ENCODE measurements around the gene PDZD2. TPM values are rescaled to one million over a fixed set of nuclear protein-coding genes. Genes with fewer than 3 reads are reported as not detected.
A peak's percentile ranks its signal among the peaks of the same experiment; 100 is the strongest.

PDZD2 gene
- total RNA-seq, 3 donors from 2014 or later (not counting 1 experiment from before 2014, with no cell fraction given): 0.50 to 1.3 (median 0.66) TPM

DNA sequence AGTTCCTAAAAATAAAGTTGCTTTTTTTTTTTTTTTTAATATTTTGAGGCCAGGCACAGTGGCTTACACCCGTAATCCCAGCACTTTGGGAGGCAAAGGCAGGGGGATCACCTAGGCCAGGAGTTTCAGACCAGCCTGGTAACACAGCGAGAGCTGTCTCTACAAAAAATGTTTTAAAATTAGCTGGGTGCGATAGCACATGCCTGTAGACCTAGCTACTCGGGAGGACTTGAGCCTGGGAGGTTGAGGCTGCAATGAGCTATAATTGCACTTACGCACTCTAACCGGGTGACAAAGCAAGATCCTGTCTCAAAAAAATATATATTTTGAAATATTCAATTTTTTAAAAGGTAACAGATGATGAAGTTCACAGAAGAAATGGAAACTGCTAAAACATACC, 512.3 kb downstream of the PDZD2 start:
- Mint-ChIP-seq H3K4me1 (peaks cover 52 to 57% of the 10 kb centered on the region in 2 donors), H3K27ac (no peak overlapping the region), H3K36me3 (no peaks in the 10 kb centered on the region), H3K4me3 (no peak overlapping the region), H3K9me3 (no peaks in the 10 kb centered on the region), H3K27me3 (ENCODE audit: low read depth in 2 of 2) (no peaks in the 10 kb centered on the region)
- intact Hi-C loops (cut with micrococcal nuclease): no loop called here
- H3K4me3 ChIP-seq (ENCODE audit: low read length): no peak overlapping the region
- no peak for ATAC-seq
- H3K4me1 ChIP-seq (ENCODE audit: control insufficient read depth, insufficient read depth, low read length): peaks cover 22% of the 10 kb centered on the region
- TF ChIP-seq CTCF (IDR thresholded peaks at IDR 0.05): no peak
- no peaks in the 10 kb centered on the region for H3K27me3 ChIP-seq (ENCODE audit: control insufficient read depth, insufficient read depth, low read length)
- no peaks in the 10 kb centered on the region for H3K9me3 ChIP-seq (ENCODE audit: control insufficient read depth, insufficient read depth, low read length)
- DNase-seq: no peak
- H3K27ac ChIP-seq (ENCODE audit: low read length): no peak overlapping the region
- WGBS (ENCODE audit: insufficient coverage): 89% methylated on average over 5 of the region's 6 CpGs
- peaks cover 3% of the 10 kb centered on the region for H3K36me3 ChIP-seq (ENCODE audit: control insufficient read depth, insufficient read depth, low read length)

- peaks cover 28% of the 10 kb centered on the region for H3K4me1 ChIP-seq (ENCODE audit: control insufficient read depth, insufficient read depth, low read length)
- Mint-ChIP-seq H3K9me3 (no peaks in the 10 kb centered on the region), H3K27ac (peak overlapping the region; percentile 69 to 71), H3K27me3 (ENCODE audit: low read depth in 2 of 2) (no peaks in the 10 kb centered on the region), H3K4me3 (peak overlapping the region; percentile 2), H3K36me3 (no peaks in the 10 kb centered on the region), H3K4me1 (peaks cover 44 to 45% of the 10 kb centered on the region in 2 donors)
- DNase-seq (no peak), ATAC-seq (no peak)
- WGBS (ENCODE audit: insufficient coverage): 89% methylated on average over 3 of the region's 3 CpGs
- H3K36me3 ChIP-seq (ENCODE audit: control insufficient read depth, insufficient read depth, low read length): peaks cover 3% of the 10 kb centered on the region
- intact Hi-C loops (cut with micrococcal nuclease): no loop called here
- TF ChIP-seq CTCF (IDR thresholded peaks at IDR 0.05): no peak
- no peaks in the 10 kb centered on the region for H3K27me3 ChIP-seq (ENCODE audit: control insufficient read depth, insufficient read depth, low read length)
- no peak overlapping the region for H3K4me3 ChIP-seq (ENCODE audit: low read length)
- H3K27ac ChIP-seq (ENCODE audit: low read length): no peak overlapping the region
- H3K9me3 ChIP-seq (ENCODE audit: control insufficient read depth, insufficient read depth, low read length): no peaks in the 10 kb centered on the region
Observed at GRCh38 chr5:32153723-32154122, 514.8 kb downstream of the PDZD2 start.

DNA sequence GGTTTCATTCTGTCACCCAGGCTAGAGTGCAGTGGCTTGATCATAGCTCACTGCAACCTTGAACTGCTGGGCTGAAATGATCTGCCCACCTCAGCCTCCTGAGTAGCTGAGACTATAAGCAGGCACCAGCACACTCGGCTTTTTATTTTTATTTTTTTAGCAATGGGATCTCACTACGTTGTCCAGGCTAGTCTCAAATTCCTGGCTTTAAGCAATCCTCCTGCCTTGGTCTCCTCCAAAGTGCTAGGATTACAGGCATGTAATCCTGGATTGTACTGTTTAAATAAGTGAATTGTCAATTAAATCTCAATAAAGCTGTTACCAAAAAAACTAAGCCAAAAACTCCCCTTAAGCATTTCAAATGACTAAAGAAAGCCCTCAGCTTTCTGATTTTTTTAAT, 516.3 kb downstream of the PDZD2 start:
- no peak for TF ChIP-seq CTCF (IDR thresholded peaks at IDR 0.05)
- peaks cover 24% of the 10 kb centered on the region for H3K4me1 ChIP-seq (ENCODE audit: control insufficient read depth, insufficient read depth, low read length)
- H3K27ac ChIP-seq (ENCODE audit: low read length): no peak overlapping the region
- Mint-ChIP-seq H3K4me3 (no peak overlapping the region), H3K36me3 (no peaks in the 10 kb centered on the region), H3K9me3 (no peaks in the 10 kb centered on the region), H3K4me1 (peaks cover 33 to 34% of the 10 kb centered on the region in 2 donors), H3K27ac (no peak overlapping the region), H3K27me3 (ENCODE audit: low read depth in 2 of 2) (no peaks in the 10 kb centered on the region)
- WGBS (ENCODE audit: insufficient coverage): 94% methylated on average over 2 of the region's 2 CpGs
- ATAC-seq (no peak), DNase-seq (no peak)
- H3K36me3 ChIP-seq (ENCODE audit: control insufficient read depth, insufficient read depth, low read length): peaks cover 3% of the 10 kb centered on the region
- intact Hi-C loops (cut with micrococcal nuclease): no loop called here
- no peak overlapping the region for H3K4me3 ChIP-seq (ENCODE audit: low read length)
- no peaks in the 10 kb centered on the region for H3K9me3 ChIP-seq (ENCODE audit: control insufficient read depth, insufficient read depth, low read length)
- H3K27me3 ChIP-seq (ENCODE audit: control insufficient read depth, insufficient read depth, low read length): no peaks in the 10 kb centered on the region

DNA sequence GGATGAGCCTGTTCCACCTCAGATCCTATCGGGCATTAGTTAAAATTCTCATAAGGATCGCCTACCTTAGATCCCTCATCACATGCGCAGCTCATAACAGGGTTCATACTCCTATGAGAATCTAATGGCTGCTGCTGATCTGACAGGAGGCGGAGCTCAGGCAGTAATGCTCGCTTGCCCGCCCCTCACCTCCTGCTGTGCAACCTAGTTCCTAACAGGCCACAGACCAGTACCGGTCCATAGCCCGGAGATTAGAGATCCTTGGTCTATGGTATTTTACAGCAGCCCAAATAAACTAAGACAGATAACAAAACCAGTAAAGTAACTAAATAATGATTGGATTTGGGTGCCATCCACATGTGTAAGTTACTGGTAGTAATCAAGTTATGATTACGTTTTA, 517.7 kb downstream of the PDZD2 start:
- Histone ChIP-seq H3K27ac (ENCODE audit: low read length) (no peak overlapping the region), H3K4me1 (ENCODE audit: control insufficient read depth, insufficient read depth, low read length) (peaks cover 20% of the 10 kb centered on the region), H3K9me3 (ENCODE audit: control insufficient read depth, insufficient read depth, low read length) (no peaks in the 10 kb centered on the region), H3K4me3 (ENCODE audit: low read length) (no peak overlapping the region), H3K27me3 (ENCODE audit: control insufficient read depth, insufficient read depth, low read length) (no peaks in the 10 kb centered on the region), H3K36me3 (ENCODE audit: control insufficient read depth, insufficient read depth, low read length) (peaks cover 5% of the 10 kb centered on the region)
- 90% methylated on average over 9 of the region's 9 CpGs for WGBS (ENCODE audit: insufficient coverage)
- no peak for TF ChIP-seq CTCF (IDR thresholded peaks at IDR 0.05)
- H3K27ac Mint-ChIP-seq: no peak overlapping the region
- no peaks in the 10 kb centered on the region for H3K27me3 Mint-ChIP-seq (ENCODE audit: low read depth in 2 of 2)
- ATAC-seq (no peak), DNase-seq (no peak)
- intact Hi-C loops (cut with micrococcal nuclease): no loop called here
- peaks cover 25 to 33% of the 10 kb centered on the region in 2 donors for H3K4me1 Mint-ChIP-seq
- no peaks in the 10 kb centered on the region for H3K9me3 Mint-ChIP-seq
- no peaks in the 10 kb centered on the region for H3K36me3 Mint-ChIP-seq
- H3K4me3 Mint-ChIP-seq: no peak overlapping the region

Data from natural killer cell (primary cell).